ENCODE results near the gene RPL22. TPM values are rescaled to one million over a fixed set of nuclear protein-coding genes. Genes with fewer than 3 reads are reported as not detected.

The RPL22 gene
- total RNA-seq, 4 donors from 2014 or later: 142 to 235 (median 159) TPM

- peaks cover 0 to 17% (median 0%) of the 10 kb centered on the region in 4 donors for H3K4me1 ChIP-seq
- no peak for DNase-seq (ENCODE audit: low spot score in 2 of 2)
- no peak overlapping the region for H3K27ac ChIP-seq
- H3K27me3 ChIP-seq: no peaks in the 10 kb centered on the region
- 89 to 90% methylated on average over 8 of the region's 8 CpGs for WGBS, 2 donors
- peaks cover 4 to 85% (median 25%) of the 10 kb centered on the region in 3 donors for H3K36me3 ChIP-seq
- no peak overlapping the region for H3K4me3 ChIP-seq
- H3K9me3 ChIP-seq: no peaks in the 10 kb centered on the region
- TF ChIP-seq CTCF (IDR thresholded peaks at IDR 0.05): no peak
- no peak for TF ChIP-seq POLR2A (IDR thresholded peaks at IDR 0.05)
- no peak for TF ChIP-seq EP300 (IDR thresholded peaks at IDR 0.05)
Measured at GRCh38 chr1:6188466-6188865, 10.9 kb downstream of the RPL22 start.

- H3K27ac ChIP-seq: no peak overlapping the region
- WGBS, 2 donors: 62 to 66% methylated on average over 10 of the region's 10 CpGs
Measured at GRCh38 chr1:6185635-6186382, 13.6 kb downstream of the RPL22 start.

GRCh38 chr1:6185151-6185550, 14.2 kb downstream of the RPL22 start:
- Histone ChIP-seq H3K36me3 (peaks cover 0 to 55% (median 3%) of the 10 kb centered on the region in 3 donors), H3K4me1 (peaks cover 0 to 32% (median 7%) of the 10 kb centered on the region in 4 donors), H3K27me3 (peaks cover 0 to 6% of the 10 kb centered on the region in 2 donors), H3K27ac (peak overlapping the region in 1 of 4 donors; percentile 6), H3K4me3 (no peak overlapping the region), H3K9me3 (no peaks in the 10 kb centered on the region)
- WGBS, 2 donors: 34 to 48% methylated on average over 3 of the region's 3 CpGs
- DNase-seq (ENCODE audit: low spot score in 2 of 2): no peak
- TF ChIP-seq EP300 (IDR thresholded peaks at IDR 0.05): no peak
- no peak for TF ChIP-seq CTCF (IDR thresholded peaks at IDR 0.05)
- no peak for TF ChIP-seq POLR2A (IDR thresholded peaks at IDR 0.05)

More at GRCh38 chr1:6185635-6186382, 13.6 kb downstream of the RPL22 start:
- Histone ChIP-seq H3K4me3 (no peak overlapping the region), H3K4me1 (peaks cover 0 to 26% (median 5%) of the 10 kb centered on the region in 4 donors), H3K27me3 (peaks cover 0 to 3% of the 10 kb centered on the region in 2 donors), H3K36me3 (peaks cover 0 to 61% (median 10%) of the 10 kb centered on the region in 3 donors), H3K9me3 (no peaks in the 10 kb centered on the region)
- DNase-seq (ENCODE audit: low spot score in 2 of 2): no peak
- TF ChIP-seq POLR2A (IDR thresholded peaks at IDR 0.05) (no peak), CTCF (IDR thresholded peaks at IDR 0.05) (peak; percentile 16 to 32 (median 20)), EP300 (IDR thresholded peaks at IDR 0.05) (no peak)

GRCh38 chr1:6184083-6184783, 15.2 kb downstream of the RPL22 start:
- Histone ChIP-seq H3K9me3 (no peaks in the 10 kb centered on the region), H3K4me1 (peaks cover 0 to 39% (median 8%) of the 10 kb centered on the region in 4 donors), H3K27ac (peak overlapping the region in 1 of 4 donors; percentile 6), H3K27me3 (peaks cover 0 to 7% of the 10 kb centered on the region in 2 donors), H3K4me3 (no peak overlapping the region), H3K36me3 (peaks cover 0 to 45% (median 0%) of the 10 kb centered on the region in 3 donors)
- WGBS, 2 donors: 79 to 80% methylated on average over 13 of the region's 13 CpGs
- TF ChIP-seq POLR2A (IDR thresholded peaks at IDR 0.05) (no peak), EP300 (IDR thresholded peaks at IDR 0.05) (no peak), CTCF (IDR thresholded peaks at IDR 0.05) (no peak)
- DNase-seq (ENCODE audit: low spot score in 2 of 2): no peak

Measured in tibial nerve (tissue), 4 donors.